GM19455 (cell line): ENCODE results near the gene LAMC3.

Experiments used
- ATAC-seq: cut with Tn5 transposase; IDR thresholded peaks from one replicate; pipeline ENCODE4 v1.9.1; 2021; ENCODE audit not compliant: unreplicated experiment

The LAMC3 gene

GRCh38 chr9:130977811-130978221 is 31.2 kb upstream of the LAMC3 start:
- no peak for ATAC-seq

- ATAC-seq = no peak
Observed at GRCh38 chr9:130979591-130980385, 29.2 kb upstream of the LAMC3 start.

- no peak for ATAC-seq
Observed at GRCh38 chr9:130980526-130980925, 28.4 kb upstream of the LAMC3 start.

GRCh38 chr9:130981002-130981755 is 27.8 kb upstream of the LAMC3 start:
- no peak for ATAC-seq

GRCh38 chr9:130981756-130982137 is 27.2 kb upstream of the LAMC3 start:
- ATAC-seq = no peak

- no peak for ATAC-seq
Observed at GRCh38 chr9:130982636-130983358, 26.2 kb upstream of the LAMC3 start.

- ATAC-seq = no peak
Observed at GRCh38 chr9:130983359-130983670, 25.7 kb upstream of the LAMC3 start.

GRCh38 chr9:130983970-130984369 is 25.0 kb upstream of the LAMC3 start:
- no peak for ATAC-seq

GRCh38 chr9:130984521-130984920 is 24.5 kb upstream of the LAMC3 start:
- no peak for ATAC-seq

GRCh38 chr9:130985029-130985428 is 23.9 kb upstream of the LAMC3 start:
- no peak for ATAC-seq

GRCh38 chr9:130985606-130986162 is 23.3 kb upstream of the LAMC3 start:
- no peak for ATAC-seq

GRCh38 chr9:130986356-130986965 is 22.5 kb upstream of the LAMC3 start:
- ATAC-seq = no peak

- ATAC-seq = no peak
Observed at GRCh38 chr9:130987054-130987453, 21.9 kb upstream of the LAMC3 start.

- no peak for ATAC-seq
Observed at GRCh38 chr9:130987738-130988399, 21.1 kb upstream of the LAMC3 start.

GRCh38 chr9:130988400-130988747 is 20.6 kb upstream of the LAMC3 start:
- ATAC-seq = no peak

- ATAC-seq = no peak
Observed at GRCh38 chr9:130988905-130989304, 20.1 kb upstream of the LAMC3 start.

- ATAC-seq = no peak
Observed at GRCh38 chr9:130989391-130989790, 19.6 kb upstream of the LAMC3 start.

- ATAC-seq = no peak
Observed at GRCh38 chr9:130989891-130990290, 19.1 kb upstream of the LAMC3 start.

- ATAC-seq = no peak
Observed at GRCh38 chr9:130990306-130990977, 18.5 kb upstream of the LAMC3 start.
